ENCODE measurements around the gene UBE2D3. TPM values are rescaled to one million over a fixed set of nuclear protein-coding genes. Genes with fewer than 3 reads are reported as not detected.
A peak's percentile ranks its signal among the peaks of the same experiment; 100 is the strongest.

The UBE2D3 gene
- 100 to 1,000 TPM; 391 to 497 (median 418) TPM for total RNA-seq

DNA sequence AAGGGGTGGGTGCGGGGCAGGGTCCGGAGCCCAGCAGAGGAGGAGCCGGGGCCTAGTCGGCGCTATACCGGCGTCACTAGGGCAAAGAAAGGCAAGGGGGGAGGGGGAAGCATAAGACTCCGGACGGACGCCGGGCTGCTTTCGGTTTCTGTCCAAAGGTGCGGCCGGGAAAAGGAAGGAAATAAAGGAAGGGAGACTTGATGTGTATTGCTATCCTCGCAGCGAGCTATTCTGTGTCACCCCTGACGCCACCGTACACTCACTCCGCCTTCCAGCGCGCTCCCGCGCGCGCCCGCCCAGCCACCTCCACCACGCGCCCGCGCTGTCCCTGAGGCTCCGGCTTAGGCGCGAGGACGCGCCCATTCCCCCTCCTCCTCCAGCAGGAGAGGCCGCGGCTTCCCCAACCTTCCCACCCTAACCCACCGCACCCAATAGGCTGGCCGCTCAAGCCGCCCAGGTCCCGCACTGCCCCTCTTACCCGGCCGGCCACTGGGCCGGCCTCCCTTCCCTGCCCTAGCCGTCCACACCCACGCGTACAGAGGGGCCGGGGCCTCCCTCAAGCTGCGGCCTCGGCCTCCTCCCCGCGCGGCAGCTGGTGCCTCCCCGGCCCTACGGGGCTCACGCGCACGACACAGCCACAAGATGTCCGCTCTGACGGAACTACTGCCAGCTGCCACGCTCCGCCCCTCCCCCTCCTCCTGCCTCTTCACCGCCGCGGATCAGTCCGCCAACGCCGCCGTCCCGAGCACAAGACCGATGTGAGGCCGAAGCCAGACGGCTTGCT is at the start of gene UBE2D3:
Gene UBE2D3, minus strand, starts transcription at position 662 of the 784 bp plus-strand sequence. CDS start 1,043 bp downstream, outside the sequence.
- 0 to 1% methylated on average over 50 to 61 of the region's 73 CpGs for WGBS, 2 donors
- TF ChIP-seq, protein P1, sequence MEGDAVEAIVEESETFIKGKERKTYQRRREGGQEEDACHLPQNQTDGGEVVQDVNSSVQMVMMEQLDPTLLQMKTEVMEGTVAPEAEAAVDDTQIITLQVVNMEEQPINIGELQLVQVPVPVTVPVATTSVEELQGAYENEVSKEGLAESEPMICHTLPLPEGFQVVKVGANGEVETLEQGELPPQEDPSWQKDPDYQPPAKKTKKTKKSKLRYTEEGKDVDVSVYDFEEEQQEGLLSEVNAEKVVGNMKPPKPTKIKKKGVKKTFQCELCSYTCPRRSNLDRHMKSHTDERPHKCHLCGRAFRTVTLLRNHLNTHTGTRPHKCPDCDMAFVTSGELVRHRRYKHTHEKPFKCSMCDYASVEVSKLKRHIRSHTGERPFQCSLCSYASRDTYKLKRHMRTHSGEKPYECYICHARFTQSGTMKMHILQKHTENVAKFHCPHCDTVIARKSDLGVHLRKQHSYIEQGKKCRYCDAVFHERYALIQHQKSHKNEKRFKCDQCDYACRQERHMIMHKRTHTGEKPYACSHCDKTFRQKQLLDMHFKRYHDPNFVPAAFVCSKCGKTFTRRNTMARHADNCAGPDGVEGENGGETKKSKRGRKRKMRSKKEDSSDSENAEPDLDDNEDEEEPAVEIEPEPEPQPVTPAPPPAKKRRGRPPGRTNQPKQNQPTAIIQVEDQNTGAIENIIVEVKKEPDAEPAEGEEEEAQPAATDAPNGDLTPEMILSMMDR (IDR thresholded peaks at IDR 0.05): no peak
- peak in 1 of 2 donors; percentile 88 for TF ChIP-seq POLR2A (IDR thresholded peaks at IDR 0.05)
- peak within 1 kb of the TSS; percentile 88 for H3K4me3 ChIP-seq (ENCODE audit: low read depth, poor library complexity, severe bottlenecking)
- intact Hi-C loops (cut with DNase I; ENCODE audit: low total_unique reads): loop anchor here (5.0 kb wide), 1 partner anchor 325 kb away; the partner anchor contains the start of gene NFKB1
- peak; percentile 93 to 99 for DNase-seq (ENCODE audit: low spot score in 2 of 2)

DNA sequence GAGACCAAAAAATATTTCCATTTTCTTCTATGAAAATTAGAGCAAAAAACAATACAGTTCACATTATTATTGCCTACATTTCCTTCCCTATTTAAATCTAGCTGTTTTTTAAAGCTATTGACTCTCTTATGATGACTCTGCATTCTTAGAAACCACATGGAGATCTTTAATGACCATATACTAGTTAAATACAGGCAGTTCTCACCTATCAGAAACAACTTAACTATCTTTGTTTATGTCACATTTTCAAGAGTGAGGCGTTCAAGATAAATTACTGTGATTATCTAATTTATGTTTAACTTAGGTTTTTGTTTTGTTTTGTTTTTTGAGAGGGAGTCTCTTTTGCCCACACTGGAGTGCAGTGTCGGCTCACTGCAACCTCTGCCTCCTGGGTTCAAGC is 44.4 kb upstream of the UBE2D3 start:
- no peak overlapping the region for H3K4me3 ChIP-seq (ENCODE audit: low read depth, poor library complexity, severe bottlenecking)
- DNase-seq (ENCODE audit: low spot score in 2 of 2): no peak
- 86 to 87% methylated on average over 2 of the region's 2 CpGs for WGBS, 2 donors
- TF ChIP-seq, protein P1 (IDR thresholded peaks at IDR 0.05): no peak
- no peak for TF ChIP-seq POLR2A (IDR thresholded peaks at IDR 0.05)
- intact Hi-C loops (cut with DNase I; ENCODE audit: low total_unique reads): loop anchor here (10.0 kb wide), 1 partner anchor 143 kb away; the partner anchor contains the start of gene SLC9B1

DNA sequence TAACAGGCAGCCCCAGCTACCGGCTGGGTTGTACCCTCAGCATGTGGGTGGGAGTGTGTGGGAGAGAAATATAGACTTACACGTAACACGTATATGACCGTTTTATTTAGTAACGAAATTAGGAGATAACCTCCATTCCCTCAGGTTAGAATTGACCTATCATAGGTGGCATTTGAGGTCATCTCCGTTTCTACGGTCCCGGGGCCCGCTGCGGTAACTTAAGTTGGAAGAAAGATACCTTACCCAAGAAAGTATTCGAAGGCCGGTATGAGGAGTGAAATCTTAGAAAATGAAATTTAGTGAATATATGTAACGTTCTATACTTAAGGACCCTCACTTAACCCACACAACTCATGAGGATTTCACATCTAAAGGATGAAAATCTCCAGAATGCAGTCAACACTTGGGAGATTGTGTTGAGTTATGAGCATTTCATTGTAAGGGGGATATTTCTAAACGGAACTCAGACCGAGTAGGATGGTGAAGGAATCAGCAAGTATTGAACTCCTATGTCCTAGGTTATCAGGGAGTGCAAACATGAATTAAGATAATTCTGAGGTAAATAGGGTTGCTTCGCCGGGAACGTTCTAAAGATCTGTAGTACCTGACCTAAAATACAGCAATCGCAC is 42.3 kb upstream of the UBE2D3 start:
- DNase-seq (ENCODE audit: low spot score in 2 of 2): no peak
- peak overlapping the region; percentile 41 for H3K4me3 ChIP-seq (ENCODE audit: low read depth, poor library complexity, severe bottlenecking)
- intact Hi-C loops (cut with DNase I; ENCODE audit: low total_unique reads): loop anchor here (2.0 to 10.0 kb wide), 2 partner anchors 41 to 145 kb away; partner anchors contain the start of gene SLC9B1
- TF ChIP-seq POLR2A (IDR thresholded peaks at IDR 0.05): no peak
- TF ChIP-seq, protein P1 (IDR thresholded peaks at IDR 0.05): no peak
- 12 to 13% methylated on average over 19 of the region's 19 CpGs for WGBS, 2 donors

DNA sequence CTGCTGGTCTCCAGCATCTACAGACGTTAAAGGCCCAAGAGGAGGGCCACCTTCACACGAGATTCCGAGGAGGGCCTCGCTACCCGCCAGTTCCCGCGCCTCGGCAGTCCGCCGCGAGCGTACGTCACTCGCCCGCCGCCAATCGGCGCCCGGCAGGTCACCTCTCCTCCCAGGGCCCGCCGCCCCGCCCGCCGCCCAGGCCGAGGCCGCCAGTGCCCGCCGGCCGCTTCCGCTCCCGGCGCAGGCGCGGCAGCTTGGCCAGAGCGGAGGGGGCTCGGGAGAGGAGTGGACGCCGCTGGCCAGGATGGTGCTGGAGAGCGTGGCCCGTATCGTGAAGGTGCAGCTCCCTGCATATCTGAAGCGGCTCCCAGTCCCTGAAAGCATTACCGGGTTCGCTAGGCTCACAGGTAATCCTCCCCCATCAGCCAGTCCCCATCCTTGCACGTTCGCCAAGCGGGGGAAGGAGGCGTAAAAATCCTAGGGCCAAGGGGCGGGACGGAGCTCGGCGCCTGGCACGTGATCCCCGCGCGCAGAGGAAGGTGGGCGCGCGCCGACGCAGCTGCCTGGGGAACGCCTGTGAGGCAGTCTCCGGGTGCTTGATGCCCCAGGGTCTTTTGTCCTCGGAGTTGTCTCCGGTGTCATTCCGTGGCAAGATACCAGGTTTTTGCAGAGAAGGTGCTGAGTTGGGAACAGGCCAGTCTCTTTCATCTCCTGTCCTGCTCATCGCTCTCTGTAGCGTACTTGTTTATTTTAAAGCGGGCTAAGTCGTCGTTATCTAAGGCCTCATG is 41.6 kb upstream of the UBE2D3 start, which contains the start of gene CISD2:
Gene CISD2, plus strand, starts transcription at position 212 of the 788 bp plus-strand sequence. Its CDS starts 93 bp downstream, at position 305.
- H3K4me3 ChIP-seq (ENCODE audit: low read depth, poor library complexity, severe bottlenecking): peak within 1 kb of the TSS; percentile 41
- WGBS, 2 donors: 0 to 1% methylated on average over 57 to 61 of the region's 71 CpGs
- TF ChIP-seq POLR2A (IDR thresholded peaks at IDR 0.05): peak in 1 of 2 donors; percentile 86
- TF ChIP-seq, protein P1 (IDR thresholded peaks at IDR 0.05): peak in 1 of 3 donors; percentile 50
- DNase-seq (ENCODE audit: low spot score in 2 of 2): peak; percentile 90 to 98
- intact Hi-C loops (cut with DNase I; ENCODE audit: low total_unique reads): loop anchor here (2.0 kb wide), 1 partner anchor 40 kb away; no protein-coding TSS in a partner anchor

DNA sequence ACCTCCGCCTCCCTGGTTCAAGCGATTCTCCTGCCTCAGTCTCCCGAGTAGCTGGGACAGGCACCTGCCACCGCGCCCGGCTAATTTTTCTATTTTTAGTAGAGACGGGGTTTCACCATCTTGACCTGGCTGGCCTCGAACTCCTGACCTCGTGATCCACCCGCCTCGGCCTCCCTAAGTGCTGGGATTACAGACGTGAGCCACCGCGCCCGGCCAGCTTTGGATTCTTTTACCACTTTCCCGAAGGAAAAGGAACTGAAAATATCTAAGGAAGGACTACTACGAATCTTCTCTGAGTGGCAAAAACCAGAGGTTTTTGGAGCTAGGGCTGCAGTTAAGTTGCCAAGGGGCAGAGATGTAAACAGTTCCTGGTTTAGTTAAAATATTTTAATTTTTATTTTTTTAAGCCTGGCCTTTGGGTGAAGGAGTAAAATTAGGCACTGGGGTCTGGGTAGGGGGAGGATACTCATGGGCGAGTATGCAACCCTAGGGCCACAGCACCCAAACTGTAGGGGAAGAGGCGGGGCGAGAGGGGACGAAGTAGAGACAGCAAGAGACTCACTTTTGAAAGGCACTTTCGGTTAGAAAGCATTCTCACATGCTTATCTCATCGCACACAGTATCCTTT is 40.9 kb upstream of the UBE2D3 start:
- H3K4me3 ChIP-seq (ENCODE audit: low read depth, poor library complexity, severe bottlenecking): peak overlapping the region; percentile 41
- peak; percentile 27 to 86 for DNase-seq (ENCODE audit: low spot score in 2 of 2)
- intact Hi-C loops (cut with DNase I; ENCODE audit: low total_unique reads): loop anchor here (2.0 kb wide), 1 partner anchor 39 kb away; no protein-coding TSS in a partner anchor
- 8 to 19% methylated on average over 23 of the region's 23 CpGs for WGBS, 2 donors
- no peak for TF ChIP-seq POLR2A (IDR thresholded peaks at IDR 0.05)
- TF ChIP-seq, protein P1 (IDR thresholded peaks at IDR 0.05): no peak
